DND-41 (cell line): ENCODE data around the gene VPS8.

Experiments used
- ATAC-seq: fragments of 200-7000 bp; cut with Tn5 transposase; 3 replicates; pipeline ENCODE4 v1.9.1; 2021; ENCODE audit warnings: low read depth; ENCODE audit not compliant: insufficient read depth
- DNase-seq: peaks from one replicate; pipeline ENCODE4 v3.0.0-alpha.2; 2020
- H2AFZ ChIP-seq: 2 replicates; pipeline ENCODE4 v1.6.0; 2012; ENCODE audit warnings: low read depth, low read length
- H3K27ac ChIP-seq: 2 replicates; pipeline ENCODE4 v1.5.1; 2012; ENCODE audit warnings: low read length, inconsistent platforms
- H3K27me3 ChIP-seq: fragments of 200-600 bp; sonication (generic); 2 replicates; pipeline ENCODE4 v1.6.0; 2012; ENCODE audit warnings: low read length, mild to moderate bottlenecking, inconsistent platforms; ENCODE audit not compliant: insufficient read depth, poor library complexity
- H3K36me3 ChIP-seq: 2 replicates; pipeline ENCODE4 v1.5.1; 2012; ENCODE audit warnings: low read length, inconsistent platforms; ENCODE audit not compliant: insufficient read depth
- H3K4me1 ChIP-seq: 2 replicates; pipeline ENCODE4 v1.5.1; 2012; ENCODE audit warnings: mild to moderate bottlenecking, low read length; ENCODE audit not compliant: insufficient read depth
- H3K4me2 ChIP-seq: 2 replicates; pipeline ENCODE4 v1.6.0; 2012; ENCODE audit warnings: mild to moderate bottlenecking, moderate library complexity, low read length, inconsistent platforms; ENCODE audit not compliant: insufficient read depth
- H3K4me3 ChIP-seq, 2 experiments: fragments of 200-600 bp in 1 of 2; shearing (Covaris generic) in 1 of 2; 2 replicates each; pipeline ENCODE4 v1.5.1; 2012 to 2016; ENCODE audit warnings: inconsistent platforms in 2 of 2, low read length in 2 of 2, mild to moderate bottlenecking in 2 of 2, low read depth in 1 of 2, moderate library complexity in 1 of 2
- H3K79me2 ChIP-seq: 2 replicates; pipeline ENCODE4 v1.6.0; 2012; ENCODE audit warnings: low read length, inconsistent platforms; ENCODE audit not compliant: insufficient read depth
- H3K9ac ChIP-seq: 2 replicates; pipeline ENCODE4 v1.6.0; 2012; ENCODE audit warnings: low read depth, mild to moderate bottlenecking, inconsistent platforms, low read length, moderate library complexity
- H3K9me3 ChIP-seq: 2 replicates; pipeline ENCODE4 v1.5.1; 2012; ENCODE audit warnings: low read length, moderate library complexity, mild to moderate bottlenecking, inconsistent platforms; ENCODE audit not compliant: insufficient read depth, severe bottlenecking
- H4K20me1 ChIP-seq: 2 replicates; pipeline ENCODE4 v1.6.0; 2012; ENCODE audit warnings: low read length; ENCODE audit not compliant: insufficient read depth
- CTCF ChIP-seq: IDR thresholded peaks from 2 replicates; pipeline ENCODE4 v1.5.1; 2012; ENCODE audit warnings: borderline replicate concordance, low read length, moderate library complexity, mild to moderate bottlenecking; ENCODE audit not compliant: poor library complexity, severe bottlenecking; ENCODE audit errors: extremely low read depth
- EZH2 ChIP-seq: IDR thresholded peaks from 3 replicates; pipeline ENCODE4 v1.6.1; 2012; ENCODE audit warnings: borderline replicate concordance, low read depth, mild to moderate bottlenecking, moderate library complexity, low read length, inconsistent platforms; ENCODE audit not compliant: severe bottlenecking

The VPS8 gene

GRCh38 chr3:184786280-184786941 lies 25.6 kb upstream of the VPS8 start:
- TF ChIP-seq CTCF: no peak
- no peak for TF ChIP-seq EZH2
- H4K20me1 ChIP-seq: no peaks in the 10 kb centered on the region
- H3K79me2 ChIP-seq: no peaks in the 10 kb centered on the region
- H3K27ac ChIP-seq: no peak overlapping the region
- no peak overlapping the region for H3K9ac ChIP-seq
- no peak for DNase-seq
- H2AFZ ChIP-seq: no peak overlapping the region
- H3K27me3 ChIP-seq: peaks cover 4% of the 10 kb centered on the region
- no peaks in the 10 kb centered on the region for H3K9me3 ChIP-seq
- no peak for ATAC-seq
- no peak overlapping the region for H3K4me2 ChIP-seq
- no peaks in the 10 kb centered on the region for H3K4me1 ChIP-seq
- H3K36me3 ChIP-seq: no peaks in the 10 kb centered on the region
- H3K4me3 ChIP-seq: no peak overlapping the region

GRCh38 chr3:184788751-184789150 lies 23.2 kb upstream of the VPS8 start:
- DNase-seq: no peak
- H3K27ac ChIP-seq: no peak overlapping the region
- H3K27me3 ChIP-seq: peaks cover 8% of the 10 kb centered on the region
- H4K20me1 ChIP-seq: no peaks in the 10 kb centered on the region
- H3K4me3 ChIP-seq: no peak overlapping the region
- no peaks in the 10 kb centered on the region for H3K36me3 ChIP-seq
- H2AFZ ChIP-seq: no peak overlapping the region
- no peaks in the 10 kb centered on the region for H3K9me3 ChIP-seq
- TF ChIP-seq EZH2: no peak
- no peak for TF ChIP-seq CTCF
- H3K4me1 ChIP-seq: no peaks in the 10 kb centered on the region
- no peak overlapping the region for H3K9ac ChIP-seq
- ATAC-seq: no peak
- no peaks in the 10 kb centered on the region for H3K79me2 ChIP-seq
- H3K4me2 ChIP-seq: no peak overlapping the region

GRCh38 chr3:184789314-184789998 lies 22.5 kb upstream of the VPS8 start:
- DNase-seq (no peak), ATAC-seq (no peak)
- Histone ChIP-seq H3K27ac (no peak overlapping the region), H3K4me1 (no peaks in the 10 kb centered on the region), H3K79me2 (no peaks in the 10 kb centered on the region), H2AFZ (no peak overlapping the region), H3K27me3 (peaks cover 8% of the 10 kb centered on the region), H4K20me1 (no peaks in the 10 kb centered on the region), H3K4me2 (no peak overlapping the region), H3K4me3 (no peak overlapping the region), H3K9ac (no peak overlapping the region), H3K36me3 (no peaks in the 10 kb centered on the region), H3K9me3 (no peaks in the 10 kb centered on the region)
- TF ChIP-seq EZH2 (no peak), CTCF (no peak)

GRCh38 chr3:184791171-184791570 lies 20.8 kb upstream of the VPS8 start:
- no peak overlapping the region for H3K4me2 ChIP-seq
- H4K20me1 ChIP-seq: no peaks in the 10 kb centered on the region
- H3K27me3 ChIP-seq: peaks cover 4% of the 10 kb centered on the region
- no peaks in the 10 kb centered on the region for H3K79me2 ChIP-seq
- H3K36me3 ChIP-seq: no peaks in the 10 kb centered on the region
- H3K27ac ChIP-seq: no peak overlapping the region
- TF ChIP-seq CTCF: no peak
- TF ChIP-seq EZH2: no peak
- no peaks in the 10 kb centered on the region for H3K4me1 ChIP-seq
- no peak overlapping the region for H2AFZ ChIP-seq
- H3K9ac ChIP-seq: no peak overlapping the region
- no peak overlapping the region for H3K4me3 ChIP-seq
- DNase-seq (no peak), ATAC-seq (no peak)
- H3K9me3 ChIP-seq: no peaks in the 10 kb centered on the region
